NOMO-1 treated with DMSO at 0.1 percent for 48 hours (cell line): ENCODE data around the gene TMED4.

ENCODE experiments used
- DNase-seq: peaks from one replicate; lab custom pipeline; 2025; ENCODE audit not compliant: unreplicated experiment; lab: John Stamatoyannopoulos, UW

The TMED4 gene

DNA sequence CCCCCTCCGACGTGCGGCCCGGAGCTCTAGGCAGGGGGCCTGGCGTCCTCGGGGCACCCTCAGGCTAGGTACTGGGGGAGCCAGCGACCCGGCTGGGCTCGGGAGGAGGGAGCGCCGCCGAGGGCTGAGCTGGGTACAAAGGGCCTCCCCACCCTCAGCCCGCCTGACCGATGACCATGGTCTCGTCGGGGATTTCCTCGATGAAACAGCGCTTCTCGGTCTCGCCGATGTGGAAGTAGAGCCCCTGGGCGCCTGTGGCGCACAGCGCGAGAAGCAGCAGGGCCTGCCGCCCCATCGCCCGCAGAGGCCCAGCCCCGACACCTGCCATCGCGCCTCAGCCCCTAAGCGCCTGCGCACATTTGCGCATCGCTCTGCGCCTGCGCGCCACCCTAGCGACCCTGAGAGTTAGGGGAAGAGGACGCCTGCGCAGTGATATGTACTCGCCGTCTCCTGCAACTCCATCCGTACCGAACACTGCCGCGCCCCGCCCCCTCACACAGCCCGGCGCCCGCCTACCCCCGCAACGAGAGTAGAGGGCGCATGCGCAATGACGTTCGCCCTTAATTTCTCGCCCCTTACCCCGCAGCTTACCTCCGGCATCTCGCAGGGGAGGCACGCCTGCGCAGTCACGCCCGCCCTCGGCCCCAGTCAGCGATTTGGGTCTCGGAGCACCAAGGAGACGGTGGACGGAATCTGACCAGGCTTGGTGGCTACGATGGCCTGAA is at the start of gene TMED4:
TSS of gene TMED4 (minus strand) at position 353 of the 725 bp plus-strand sequence. CDS start at position 328, 25 bp downstream.
- peak; percentile 99 for DNase-seq

DNA sequence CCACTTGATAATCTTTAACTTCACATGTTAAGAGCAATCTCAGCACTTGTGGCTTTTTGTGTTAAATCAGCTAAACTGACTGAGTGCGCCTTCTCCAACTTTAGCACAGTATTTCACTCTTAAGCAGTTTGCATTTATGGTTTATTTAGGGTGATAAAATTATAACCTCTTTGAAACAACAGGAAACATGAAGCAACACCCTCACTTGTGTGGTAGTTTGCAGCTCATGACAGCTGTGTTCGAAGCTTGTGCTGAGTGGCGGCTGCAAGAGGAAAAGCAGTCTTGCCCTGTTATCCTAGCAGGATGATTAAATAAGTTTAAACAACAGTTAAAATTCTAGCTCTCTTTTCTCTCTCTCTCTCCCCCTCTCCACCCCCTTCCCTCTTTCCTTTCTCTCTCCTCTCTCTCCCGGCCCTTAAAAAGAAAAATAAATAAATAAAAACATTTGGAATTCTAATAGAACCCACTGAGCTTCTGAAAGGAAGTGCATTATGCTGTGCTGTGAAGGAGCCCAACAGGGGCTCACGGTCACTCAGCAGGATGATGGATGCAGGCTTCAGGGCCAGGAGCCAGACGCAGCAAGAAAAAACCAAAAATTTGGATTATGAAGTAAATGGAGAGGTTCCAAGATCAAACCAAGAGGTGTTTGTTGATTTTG is 49.6 kb upstream of the TMED4 start:
- DNase-seq: peak; percentile 63

DNA sequence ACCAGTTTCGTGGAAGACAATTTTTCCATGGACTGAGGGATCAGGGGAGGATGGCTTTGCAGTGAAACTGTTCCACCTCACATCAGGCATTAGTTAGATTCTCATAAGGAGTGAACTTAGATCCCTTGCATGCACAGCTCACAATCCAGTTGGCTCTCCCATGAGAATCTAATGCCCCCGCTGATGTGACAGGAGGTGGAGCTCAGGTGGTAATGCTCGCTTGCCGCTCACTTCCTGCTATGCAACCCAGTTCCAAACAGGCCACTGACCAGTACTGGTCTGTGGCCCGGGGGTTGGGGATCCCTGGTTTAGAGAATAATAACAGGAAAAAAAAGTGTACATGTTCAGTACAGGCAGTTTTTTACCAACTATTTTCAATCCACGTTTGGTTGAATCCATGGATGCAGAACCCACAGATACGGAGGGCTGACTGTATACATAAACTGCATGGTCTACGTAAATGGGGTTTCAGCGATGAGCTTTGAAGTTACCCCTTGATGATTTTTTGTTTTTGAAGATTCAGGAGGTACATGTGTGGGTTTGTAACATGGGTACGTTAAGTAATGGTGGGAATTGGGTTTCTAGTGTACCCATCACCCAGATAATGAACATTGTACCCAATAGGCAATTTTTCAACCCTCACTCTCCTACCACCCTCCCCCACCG is 48.9 kb upstream of the TMED4 start:
- no peak for DNase-seq

DNA sequence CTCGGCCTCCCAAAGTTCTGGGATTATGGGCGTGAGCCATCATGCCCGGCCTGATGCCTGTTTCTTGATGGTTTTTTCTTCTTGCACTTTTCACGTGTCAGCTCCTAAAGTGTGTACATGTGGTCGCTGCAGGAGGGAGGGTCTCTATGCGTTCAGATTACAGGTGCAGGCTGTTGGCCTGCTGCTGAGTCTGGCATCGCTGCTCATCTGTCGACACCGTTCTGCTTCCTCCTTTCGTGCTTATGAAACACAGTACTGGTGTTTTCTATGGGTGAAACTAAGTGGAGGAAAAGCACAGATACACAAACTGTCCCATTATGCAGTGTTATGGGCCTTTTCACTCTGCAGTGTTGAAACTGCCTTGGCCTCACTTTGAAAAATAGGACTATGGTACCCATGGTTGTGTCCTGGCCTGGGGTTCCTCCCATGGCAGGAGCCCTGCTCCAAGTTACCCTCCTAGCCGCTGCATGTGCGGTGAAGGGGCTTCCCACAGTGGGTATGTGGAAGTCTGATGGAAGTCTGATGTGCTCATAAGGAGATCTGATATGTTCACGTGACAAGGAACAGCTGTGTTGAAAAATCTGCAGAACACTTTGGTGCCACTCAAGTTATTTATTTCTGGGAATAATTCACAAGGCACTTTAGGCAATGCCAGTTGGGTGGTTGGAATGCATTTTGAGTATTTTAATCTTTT is 47.9 kb upstream of the TMED4 start:
- DNase-seq: peak; percentile 86

DNA sequence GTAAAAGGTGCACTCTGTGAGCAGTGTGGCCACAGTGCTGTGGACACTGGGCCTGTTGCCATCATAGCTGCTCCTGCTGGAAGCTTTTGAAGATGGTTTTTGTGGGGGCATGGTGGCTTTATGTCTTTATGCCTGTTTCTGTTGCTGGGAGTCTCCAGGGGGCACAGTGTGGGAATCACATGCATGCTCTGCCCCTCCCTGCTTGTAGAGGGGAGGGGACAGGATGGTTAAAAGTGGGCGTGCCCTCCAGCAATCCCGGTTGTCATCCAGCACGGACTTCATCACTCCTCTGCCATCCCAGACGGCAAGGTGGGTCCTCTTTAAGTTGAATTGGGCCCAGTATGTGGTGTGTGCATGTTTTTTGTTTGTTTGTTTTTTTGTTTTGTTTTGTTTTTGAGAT is 44.6 kb upstream of the TMED4 start:
- no peak for DNase-seq

DNA sequence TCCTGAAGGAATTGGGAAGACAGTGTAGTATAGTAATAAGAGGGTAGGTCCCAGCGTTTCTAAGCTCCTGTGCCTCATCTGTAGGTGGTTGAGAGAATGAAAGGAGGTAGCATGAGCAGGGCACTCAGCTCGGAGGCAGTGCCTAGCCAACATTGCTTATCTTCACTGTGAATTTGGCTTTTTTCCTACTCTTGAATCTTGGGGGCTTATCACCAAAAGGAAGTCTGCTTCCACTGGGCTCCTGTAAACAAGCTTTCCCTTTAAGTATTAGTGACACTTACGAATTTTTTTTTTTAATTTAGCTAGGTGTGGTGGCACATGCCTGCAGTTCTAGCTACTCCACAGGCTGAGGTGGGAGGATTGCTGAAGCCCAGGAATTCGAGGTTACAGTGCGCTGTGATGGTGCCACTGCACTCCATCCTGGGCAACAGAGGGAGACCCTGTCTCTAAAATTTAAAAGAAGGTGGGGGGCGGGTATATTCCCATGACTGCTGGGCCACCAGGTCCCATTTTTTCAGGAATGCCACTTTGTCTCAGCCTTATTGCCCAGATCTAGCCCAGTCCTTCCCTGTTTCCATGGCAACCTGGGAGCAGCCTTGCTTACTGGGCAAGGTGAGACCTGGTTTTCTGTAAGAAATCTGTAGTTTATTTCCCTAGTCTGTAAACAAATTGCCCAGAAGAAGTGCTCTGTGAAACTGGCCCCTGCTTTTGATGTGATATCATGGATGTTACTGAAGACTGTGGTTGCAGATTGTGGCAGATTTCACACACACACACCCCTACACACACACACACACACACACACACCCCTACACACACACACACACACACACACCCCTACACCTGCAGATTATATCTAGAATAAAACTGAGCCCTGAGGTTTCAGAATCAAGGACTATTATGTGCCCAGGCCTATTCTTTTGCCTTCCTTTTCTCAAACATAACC is 43.8 kb upstream of the TMED4 start:
- DNase-seq: no peak

DNA sequence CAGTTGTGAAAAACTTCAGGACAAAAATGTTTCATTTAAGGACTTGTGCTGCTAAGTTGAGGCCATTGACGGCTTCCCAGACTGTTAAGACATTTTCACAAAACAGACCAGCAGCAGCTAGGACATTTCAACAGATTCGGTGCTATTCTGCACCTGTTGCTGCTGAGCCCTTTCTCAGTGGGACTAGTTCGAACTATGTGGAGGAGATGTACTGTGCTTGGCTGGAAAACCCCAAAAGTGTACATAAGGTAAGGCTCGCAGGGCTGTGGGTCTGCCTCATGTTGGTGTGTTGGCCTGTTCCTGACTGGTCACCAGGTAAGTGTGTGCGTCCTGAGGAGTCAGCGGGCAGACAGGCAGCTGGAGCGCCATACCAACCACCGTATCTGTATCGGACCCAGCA is 42.3 kb upstream of the TMED4 start:
- DNase-seq: no peak

DNA sequence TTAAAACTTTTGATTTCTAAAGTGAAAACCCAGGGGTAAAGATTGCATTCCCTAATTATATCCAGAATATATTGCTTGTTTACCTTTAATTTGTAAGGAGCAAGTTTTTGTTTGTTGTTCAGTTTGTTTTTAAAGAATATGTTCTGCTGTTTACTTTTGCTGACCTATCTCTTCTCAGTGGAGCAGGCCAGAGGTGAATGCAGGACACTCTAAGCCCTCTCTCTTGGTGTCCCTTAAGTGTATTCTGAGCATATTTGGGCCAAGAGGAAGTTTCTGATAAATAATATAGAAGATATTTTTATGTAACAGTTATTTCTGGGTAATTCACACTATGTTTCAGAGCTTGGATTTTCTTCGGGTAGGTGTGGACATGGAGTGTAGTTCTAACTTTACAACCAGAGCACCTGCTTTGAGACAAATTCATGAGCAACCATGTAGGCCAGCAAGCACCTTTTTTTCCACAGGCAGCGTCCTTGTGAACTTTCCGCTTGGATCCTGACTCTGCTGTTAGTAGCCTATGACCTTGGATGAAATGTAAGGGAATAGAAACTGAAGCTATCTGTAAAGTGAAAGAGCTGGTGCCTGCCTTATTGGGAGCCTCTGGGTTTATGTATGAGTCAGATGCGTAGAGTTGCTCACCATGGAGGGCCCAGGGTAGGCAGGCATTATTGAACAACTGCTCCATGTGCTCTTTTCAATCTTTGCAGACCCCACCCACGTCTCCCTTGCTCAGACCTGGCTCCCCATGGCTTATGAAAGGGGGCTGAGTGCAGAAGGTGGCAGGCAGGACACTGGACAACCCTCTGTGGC is 40.5 kb upstream of the TMED4 start:
- DNase-seq: no peak

DNA sequence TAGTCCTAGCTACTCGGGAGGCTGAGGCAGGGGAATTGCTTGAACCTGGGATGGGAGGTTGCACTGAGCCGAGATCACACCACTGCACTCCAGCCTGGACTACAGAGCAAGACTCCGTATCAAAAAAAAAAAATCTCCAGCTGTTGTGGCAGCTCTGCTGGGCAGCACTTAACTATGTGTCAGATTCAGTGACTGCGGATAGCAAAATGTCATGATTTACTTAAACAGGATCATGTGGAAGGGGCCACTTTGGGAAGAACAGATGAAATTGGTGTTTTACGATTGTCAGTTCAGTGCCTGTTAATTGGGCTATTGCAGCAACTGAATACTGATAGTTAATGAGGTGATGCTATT is 39.7 kb upstream of the TMED4 start:
- DNase-seq: no peak

DNA sequence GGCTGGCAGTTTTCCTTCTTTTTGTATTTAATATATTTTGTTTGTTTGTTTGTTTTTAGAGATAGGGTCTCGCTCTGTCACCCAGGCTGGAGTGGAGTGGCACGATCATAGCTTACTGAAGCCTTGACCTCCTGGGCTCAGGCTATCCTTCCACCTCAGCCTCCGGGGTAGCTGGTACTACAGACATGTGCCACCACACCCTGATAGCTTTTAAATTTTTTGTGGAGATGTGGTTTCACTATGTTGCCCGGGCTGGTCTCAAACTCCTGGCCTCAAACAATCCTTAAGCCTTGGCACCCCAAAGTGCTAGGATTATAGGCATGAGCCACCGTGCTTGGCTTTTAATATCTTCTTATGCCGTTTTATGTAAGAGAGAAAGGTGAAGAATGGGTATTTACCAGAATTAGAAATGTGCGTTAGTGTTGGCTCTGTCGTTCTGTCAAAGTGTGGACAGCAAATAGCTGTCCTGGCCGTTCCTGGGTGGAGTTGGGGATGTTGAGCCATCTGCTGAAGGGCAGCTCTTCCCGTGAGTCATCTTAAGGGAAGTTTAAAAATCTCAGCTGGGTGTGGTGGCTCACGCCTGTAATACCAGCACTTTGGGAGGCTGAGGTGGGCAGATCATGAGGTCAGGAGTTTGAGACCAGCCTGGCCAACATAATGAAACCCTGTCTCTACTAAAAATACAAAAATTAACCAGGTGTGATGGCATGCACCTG is 39.2 kb upstream of the TMED4 start:
- no peak for DNase-seq

DNA sequence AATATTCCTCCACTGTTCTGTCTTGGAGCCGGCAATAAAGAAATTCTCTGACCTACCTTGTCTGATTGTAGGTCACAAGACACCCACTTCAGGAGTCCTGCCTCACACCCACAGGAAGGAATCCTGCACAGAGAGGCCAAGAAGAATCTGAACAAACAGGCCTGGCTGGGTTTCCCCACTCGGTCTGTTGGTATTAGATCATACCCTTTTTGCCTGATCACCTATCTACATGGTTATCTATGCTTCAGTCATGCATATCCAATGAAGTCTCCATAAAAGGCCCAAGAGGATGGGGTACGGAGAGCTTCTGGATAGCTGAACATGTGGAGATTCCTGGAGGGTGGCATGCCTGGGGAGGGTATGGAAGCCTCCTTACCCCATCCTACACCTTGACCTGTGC is 36.7 kb upstream of the TMED4 start:
- no peak for DNase-seq

DNA sequence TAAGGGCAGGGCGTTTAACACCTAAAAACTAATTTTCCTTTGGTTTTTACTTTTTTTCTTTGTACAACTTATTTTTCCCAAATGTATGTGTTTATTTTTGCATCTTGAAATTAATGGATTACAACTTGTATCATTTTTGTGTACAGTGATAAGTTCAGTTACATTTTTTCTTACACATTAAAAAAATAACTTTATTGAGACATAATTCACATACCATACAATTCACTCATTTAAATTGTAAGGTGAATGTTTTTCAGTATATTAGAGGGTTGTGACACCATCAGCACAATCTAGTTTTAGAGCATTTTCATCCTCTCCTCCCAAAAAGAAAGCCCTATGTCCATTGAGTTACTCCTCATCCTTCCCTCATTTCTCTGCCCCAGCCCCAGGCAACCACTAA is 36.0 kb upstream of the TMED4 start:
- DNase-seq: no peak

DNA sequence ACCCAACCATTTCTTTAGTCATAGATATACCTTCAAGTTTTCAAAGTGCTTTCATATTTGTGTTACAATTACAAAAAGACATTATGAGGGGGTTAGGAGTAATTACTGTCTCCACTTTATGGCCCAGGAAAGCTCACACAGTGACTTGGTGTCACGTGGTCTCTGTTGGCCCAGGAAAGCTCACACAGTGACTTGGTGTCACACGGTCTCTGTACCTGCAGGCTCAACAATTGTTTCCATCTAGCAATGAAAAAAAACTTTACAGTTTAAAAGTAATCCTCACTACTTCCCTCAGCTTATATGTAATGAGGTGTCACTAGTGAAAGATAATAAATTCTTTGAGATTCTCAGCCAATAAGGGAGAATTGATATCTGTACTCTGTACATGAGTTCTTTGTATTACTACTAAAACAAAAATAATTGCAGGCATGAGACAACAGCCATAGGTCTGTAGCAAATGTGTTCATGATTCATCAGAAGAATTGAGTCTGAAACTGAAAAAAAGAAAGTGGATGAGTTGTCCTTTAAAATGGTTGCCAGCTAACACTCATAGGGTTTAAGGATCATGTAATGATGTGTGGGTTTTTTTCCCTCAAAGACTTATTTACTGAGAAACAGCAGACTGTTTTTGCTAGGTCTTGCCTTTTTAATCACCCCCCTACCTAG is 35.3 kb upstream of the TMED4 start:
- DNase-seq: no peak

DNA sequence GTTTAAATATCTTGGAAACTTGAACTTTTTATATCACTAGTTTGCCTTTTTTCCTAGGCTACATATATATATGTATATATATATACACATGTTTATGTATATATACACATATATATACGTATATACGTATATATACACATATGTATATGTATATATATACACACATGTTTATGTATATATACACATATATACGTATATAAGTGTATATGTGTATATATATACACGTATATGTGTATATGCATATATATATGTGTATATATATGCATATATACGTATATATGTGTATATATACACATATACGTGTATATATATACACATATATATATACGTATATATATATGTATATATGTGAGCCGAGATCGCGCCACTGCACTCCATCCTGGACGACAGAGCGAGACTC is 34.5 kb upstream of the TMED4 start:
- no peak for DNase-seq

DNA sequence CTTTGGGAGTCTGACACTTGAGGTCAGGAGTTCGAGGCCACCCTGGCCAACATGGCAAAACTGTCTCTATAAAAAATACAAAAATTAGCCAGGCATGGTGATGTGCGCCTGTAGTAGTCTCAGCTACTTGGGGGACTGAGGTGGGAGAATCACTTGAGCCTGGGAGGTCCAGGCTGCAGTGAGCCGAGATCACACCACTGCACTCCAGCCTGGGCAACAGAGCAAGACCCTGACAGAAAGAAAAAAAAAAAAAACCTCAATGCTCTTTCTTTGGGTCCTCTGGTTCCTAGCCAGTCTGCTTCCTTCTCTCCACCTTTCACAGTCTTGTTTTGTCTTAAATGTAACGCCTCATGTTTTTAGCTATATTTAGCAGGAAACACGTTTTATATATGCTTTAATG is 33.8 kb upstream of the TMED4 start:
- DNase-seq: no peak

DNA sequence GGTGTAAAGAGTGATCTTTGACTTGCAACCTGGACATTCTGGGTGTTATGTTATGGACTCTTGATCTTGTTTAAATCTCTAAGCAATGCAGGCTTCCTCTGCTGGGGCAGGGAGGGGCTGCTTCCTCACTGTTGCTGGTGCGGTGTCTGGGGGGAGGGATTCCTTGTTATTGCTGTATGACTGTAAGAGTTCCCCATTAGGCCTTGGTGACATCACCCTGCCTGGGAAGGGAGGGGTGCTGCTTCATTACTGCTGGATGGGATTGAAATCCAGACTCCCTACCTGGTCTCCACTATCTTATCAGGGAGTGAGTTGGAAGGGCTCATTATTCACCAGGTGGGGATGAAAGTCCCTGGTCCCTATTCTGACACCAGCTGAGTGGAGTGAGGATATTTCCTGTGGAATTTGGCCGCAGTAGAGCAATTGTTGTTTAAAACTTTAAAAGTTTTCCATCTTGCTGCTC is 33.1 kb upstream of the TMED4 start:
- peak; percentile 52 for DNase-seq

DNA sequence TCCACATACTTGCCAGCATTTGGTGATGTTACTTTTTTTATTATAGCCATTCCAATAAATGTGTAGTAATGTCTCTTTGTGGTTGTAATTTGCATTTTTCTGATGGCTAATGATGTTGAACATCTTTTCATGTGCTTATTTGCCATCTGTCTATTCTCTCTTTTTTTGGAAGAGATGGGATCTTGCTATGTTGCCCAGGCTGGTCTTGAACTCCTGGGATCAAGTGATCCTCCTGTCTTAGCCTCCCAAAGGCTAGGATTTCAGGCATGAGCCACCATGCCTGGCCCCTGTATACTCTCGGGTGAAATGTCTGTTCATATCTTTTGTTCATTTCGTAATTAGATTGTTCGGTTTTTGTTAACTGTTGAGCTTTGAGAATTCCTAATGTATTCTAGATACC is 27.8 kb upstream of the TMED4 start:
- DNase-seq: no peak

DNA sequence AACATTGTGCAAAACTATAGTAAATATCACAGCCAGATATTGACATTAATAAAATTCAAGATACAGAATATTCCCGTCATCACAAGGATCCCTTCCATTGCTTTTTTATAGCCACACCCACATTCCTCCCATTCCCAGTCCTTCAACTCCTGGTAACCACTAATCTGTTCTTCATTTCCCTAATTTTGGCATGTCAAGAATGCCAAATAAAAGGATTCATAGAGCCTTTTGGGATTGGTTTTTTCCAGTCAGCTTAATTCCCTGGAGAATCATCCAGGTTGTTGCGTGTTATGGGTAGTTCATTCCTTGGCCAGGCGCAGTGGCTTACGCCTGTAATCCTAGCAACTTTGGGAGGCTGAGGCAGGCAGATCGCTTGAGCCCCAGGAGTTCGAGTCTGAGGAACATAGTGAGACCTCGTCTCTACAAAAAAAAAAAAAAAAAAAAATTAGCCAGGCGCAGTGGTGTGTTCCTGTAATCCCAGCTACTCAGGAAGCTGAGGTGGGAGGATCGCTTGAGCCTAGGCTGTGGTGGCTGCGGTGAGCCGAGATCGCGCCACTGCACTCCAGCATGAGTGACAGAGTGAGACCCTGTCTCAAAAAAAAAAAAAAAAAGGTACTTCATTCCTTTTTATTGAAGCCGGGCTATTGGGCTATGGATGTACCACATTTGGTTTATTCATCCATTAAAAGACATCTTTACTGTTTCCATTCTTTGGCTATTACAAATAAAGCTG is 27.1 kb upstream of the TMED4 start:
- no peak for DNase-seq
